Globus pallidus (tissue), 1 donor: ENCODE measurements around the gene KCNE3.

Source experiments
- DNase-seq: peaks from one replicate; pipeline ENCODE4 v3.0.0-alpha.2; 2015; ENCODE audit warnings: low spot score

KCNE3 gene

DNA sequence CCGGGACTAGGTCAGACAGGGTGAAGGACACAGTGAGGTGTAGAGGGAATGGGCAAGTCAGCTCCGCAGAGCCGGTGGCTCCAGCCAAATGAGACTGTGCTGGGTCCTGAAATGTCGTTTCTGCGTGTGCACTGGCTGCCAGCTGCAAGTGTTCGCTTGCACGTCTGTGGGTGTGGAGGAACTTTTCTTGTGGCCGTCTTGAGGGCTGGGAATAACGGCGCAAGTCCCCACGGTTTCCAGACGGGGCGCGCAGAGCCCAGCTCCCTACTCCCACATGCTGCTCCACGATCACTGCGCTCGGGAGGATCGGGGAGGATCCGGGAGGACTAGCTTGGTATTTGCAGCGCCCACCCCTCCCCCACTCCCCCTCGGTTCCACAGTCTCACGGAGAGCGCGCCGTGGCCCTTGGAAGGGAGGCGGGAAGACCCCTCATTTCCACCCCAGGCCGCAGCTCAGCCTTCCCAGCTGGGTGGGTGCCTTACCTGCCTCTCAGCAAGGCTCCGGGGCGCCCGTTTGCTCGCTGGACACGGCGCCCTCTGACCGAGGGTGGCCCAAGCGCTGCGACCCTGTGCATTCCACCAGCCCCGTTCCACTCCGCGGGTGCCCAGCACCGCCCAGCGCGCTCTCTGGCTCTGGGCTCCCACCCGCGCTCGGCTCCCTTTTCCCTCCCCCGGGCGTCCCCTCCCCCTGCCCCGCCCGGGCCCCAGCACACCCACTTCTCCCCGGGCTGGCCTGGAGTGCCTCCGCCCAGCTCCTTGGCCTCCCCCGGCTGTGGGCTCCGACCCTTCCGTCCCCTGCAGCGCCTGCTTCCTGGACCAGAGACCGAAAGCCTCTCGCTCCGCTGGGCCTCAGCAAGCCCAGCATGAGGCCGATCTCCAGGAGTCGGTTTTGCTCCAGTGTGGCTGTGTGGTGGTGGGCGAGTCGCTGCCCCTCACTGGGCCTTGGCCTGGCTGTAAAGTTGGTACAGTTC lies at the start of gene KCNE3:
KCNE3 (minus strand) TSS at position 634 of the 970 bp plus-strand sequence. CDS start 9,986 bp downstream, outside the sequence.
- no peak for DNase-seq

GRCh38 chr11:74507582-74507981 lies 40.2 kb upstream of the KCNE3 start:
- no peak for DNase-seq

- no peak for DNase-seq
Observed at GRCh38 chr11:74506823-74507222, 39.5 kb upstream of the KCNE3 start.

GRCh38 chr11:74505911-74506310 lies 38.6 kb upstream of the KCNE3 start:
- no peak for DNase-seq

- DNase-seq = no peak
Observed at GRCh38 chr11:74504100-74504691, 36.8 kb upstream of the KCNE3 start.

DNA sequence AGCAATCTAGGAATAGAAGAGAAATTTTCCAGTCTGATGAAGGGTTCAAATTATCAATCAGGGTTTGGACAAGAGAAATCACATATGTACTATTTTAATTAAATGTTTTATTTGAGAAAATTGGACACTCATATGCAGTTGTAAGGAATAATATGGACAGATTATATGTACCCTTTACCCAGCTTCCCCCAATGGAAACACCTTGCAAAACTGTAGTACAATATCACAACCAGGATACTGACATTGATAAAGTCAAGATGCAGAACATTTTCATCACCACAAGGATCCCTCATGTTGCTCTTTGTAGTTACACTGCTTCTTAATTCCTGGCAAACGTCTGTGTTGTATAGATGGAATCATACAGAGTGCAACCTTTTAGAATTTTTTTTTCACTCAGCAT lies 27.6 kb upstream of the KCNE3 start:
- no peak for DNase-seq

GRCh38 chr11:74493791-74494630 lies 26.7 kb upstream of the KCNE3 start:
- DNase-seq = no peak

GRCh38 chr11:74492974-74493790 lies 25.8 kb upstream of the KCNE3 start, which contains the start of gene LIPT2:
TSS of gene LIPT2 (minus strand) at chr11:74493724. CDS start at chr11:74493703, 21 bp downstream.
- DNase-seq = peak; percentile 91

DNA sequence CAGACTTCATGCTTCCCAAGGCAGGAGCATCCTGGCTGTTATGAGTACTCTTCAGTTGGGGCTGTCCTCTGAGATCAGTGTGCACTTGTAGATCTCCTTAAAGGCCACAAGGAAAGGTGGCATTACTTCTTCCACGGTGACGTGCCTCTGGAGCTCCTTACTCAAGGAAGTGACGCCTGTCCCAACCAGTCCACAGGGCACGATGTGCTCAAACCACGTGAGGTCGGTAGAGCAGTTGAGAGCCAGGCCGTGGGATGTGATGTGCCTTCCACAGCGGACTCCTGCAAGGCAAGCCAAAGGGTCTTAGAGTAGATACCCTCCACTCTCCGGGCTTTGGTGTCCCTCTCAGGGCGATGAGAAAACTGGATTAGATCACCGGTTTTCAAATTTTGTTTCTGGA lies 24.7 kb upstream of the KCNE3 start:
- no peak for DNase-seq

DNA sequence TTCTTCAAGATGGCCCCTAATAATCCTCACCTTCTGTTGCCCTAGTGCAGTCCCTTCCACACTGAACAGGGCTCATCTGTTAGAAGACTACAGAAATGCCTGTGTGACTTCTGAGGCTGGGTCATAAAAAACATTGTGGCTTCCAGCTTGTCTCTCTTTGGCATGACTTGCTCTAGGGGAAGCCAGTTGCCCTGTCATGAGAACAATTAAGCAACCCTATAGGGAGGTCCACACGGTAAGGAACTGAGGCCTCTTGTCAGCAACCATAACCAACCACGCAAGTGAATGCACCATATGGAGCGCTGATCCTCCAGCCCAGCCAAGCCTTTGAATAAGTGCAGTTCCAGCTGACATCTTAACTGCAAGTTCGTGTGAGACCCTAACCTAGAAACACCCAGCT lies 23.6 kb upstream of the KCNE3 start:
- DNase-seq = no peak

- no peak for DNase-seq
Observed at GRCh38 chr11:74487875-74488274, 20.5 kb upstream of the KCNE3 start.

DNA sequence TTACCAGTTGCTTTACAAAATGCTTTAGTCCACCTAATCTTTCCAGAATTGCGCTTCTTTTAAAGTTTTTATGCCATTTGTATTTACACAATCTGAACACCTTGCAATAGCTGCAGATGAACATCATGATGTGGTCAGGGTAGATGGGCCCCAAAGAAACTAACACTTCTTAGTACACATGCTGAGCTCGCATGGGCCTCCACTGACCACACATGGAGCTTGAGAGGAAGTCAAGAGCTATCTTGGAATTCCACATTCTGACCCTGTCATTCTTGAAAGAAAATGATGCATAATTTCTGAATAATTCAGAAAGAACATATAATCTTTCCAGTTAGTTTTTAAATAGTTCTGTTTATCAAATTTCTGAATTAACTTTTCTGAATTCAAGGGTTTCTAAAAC lies 18.5 kb upstream of the KCNE3 start:
- DNase-seq = no peak

DNA sequence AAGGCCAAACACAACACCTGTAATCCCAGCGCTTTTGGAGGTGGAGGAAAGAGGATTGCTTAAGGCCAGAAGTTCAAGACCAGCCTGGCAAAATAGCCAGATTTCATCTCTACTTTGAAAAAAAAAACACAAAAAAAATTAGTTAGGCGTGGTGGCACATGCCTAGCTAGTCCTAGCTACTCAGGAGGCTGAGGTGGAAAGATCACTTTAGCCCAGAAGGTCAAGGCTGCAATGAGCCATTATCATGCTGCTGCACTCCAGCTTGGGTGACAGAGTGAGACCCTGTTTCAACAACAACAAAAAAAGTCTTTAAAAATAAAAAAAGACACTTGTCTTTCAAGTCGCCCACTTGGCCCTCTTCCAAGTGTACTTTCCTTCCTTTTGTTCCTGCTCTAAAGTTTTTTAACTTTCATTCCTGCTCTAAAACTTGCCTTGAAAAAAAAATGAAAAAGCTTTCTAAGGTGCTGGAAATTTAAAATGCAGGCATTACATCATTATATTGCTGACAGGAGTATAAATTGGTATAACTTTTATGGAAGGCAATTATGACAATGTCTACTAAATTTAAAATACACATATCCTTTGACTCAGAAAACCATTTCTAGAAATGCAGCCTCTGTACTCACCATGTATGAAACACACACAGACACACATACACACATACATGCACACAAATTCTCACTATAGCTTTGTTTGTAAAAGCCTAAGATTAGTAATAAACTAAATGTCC lies 13.5 kb upstream of the KCNE3 start:
- no peak for DNase-seq

DNA sequence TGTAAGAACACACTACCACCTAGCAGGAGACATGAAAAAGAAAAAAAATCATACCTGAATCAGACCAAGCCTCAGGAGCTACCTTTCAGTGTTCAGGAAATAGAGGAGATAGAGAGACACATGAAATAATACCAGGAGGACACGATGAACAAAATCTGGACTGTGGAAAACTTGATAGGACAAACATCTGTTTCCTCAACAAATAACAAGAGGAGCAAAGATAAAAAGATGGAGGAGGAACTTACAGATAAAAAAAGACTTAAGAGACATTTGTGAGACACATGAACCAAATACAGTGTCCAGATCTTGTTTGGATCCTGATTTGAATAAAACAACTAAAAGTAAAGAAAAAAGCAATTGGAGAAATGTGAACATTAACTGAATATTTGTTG lies 12.4 kb upstream of the KCNE3 start:
- DNase-seq = no peak

- no peak for DNase-seq
Observed at GRCh38 chr11:74478877-74479731, 11.8 kb upstream of the KCNE3 start.

DNA sequence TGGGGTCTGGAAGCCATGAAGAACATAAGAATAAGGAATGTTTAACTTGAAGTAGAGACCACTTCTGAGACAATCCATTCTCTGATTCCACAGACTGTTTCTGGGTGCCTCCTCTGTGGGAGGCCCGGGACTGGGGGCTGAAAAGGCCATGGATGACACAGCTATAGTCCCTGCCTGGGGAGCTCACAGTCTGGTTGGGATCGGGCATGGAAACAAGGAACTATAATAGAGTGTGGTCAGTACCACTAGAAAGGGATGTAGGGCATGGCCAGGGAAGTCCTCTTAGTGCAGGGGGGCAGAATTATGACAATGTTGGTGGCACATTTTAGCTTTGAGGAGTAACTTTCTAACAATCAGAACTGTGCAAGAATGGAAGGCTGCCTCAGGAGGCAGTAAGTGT lies 9.2 kb upstream of the KCNE3 start:
- no peak for DNase-seq

DNA sequence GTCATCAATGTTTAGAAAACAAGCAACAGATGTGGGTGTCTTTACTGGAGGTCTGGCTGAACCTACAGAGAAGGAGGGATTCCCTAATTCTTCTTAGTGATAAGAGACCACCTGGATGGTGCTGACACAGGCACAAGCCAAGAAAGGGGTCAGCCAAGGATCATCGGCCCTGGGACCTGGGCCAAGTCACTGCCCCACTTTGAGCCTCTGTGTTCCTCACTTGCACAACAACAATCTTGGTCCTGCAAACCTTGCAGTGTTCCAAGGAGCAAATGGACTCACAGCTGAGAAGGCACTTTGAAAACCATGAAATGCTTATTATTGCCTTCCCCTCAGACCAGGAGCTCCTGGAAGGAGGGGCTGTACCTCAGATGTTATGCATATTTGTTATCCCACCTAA lies 7.0 kb upstream of the KCNE3 start:
- DNase-seq = no peak

GRCh38 chr11:74473382-74474173 lies 6.2 kb upstream of the KCNE3 start:
- DNase-seq = no peak
